ENCODE results near the gene COL4A1.

The COL4A1 gene

DNA sequence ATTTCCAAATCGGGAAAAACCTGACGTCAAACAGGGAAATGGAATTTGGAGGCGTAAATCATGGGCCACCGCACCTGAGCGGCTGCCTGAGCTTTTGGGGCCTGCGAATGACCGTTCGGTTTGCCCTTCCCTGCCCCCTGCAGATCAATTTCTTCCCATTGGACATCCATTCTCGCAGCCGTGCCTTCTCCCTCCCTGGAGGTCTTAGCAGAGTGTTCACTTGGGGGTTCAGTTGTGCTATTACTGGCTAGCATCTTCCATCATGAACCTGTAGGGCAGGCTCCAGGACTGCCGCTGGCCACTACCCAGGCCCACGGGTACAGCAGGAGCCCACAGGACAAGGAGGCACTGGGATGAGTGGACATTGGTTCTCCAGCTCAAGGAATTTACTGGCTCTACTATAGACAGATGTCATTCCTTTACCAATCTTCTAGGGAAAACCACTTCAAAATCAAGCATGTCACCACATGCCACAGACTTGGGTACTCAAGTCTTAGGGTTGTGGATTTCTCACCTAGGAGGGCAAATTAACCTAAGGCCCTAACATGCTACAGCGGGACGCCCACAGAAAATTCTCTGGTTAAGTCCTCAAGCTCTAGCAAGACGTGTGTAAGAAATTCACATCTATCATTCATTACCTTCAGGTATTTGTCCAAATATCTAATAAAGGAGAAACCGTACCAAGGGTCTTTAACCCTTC lies 75.5 kb downstream of the COL4A1 start:
- DNase-seq: no peak

DNA sequence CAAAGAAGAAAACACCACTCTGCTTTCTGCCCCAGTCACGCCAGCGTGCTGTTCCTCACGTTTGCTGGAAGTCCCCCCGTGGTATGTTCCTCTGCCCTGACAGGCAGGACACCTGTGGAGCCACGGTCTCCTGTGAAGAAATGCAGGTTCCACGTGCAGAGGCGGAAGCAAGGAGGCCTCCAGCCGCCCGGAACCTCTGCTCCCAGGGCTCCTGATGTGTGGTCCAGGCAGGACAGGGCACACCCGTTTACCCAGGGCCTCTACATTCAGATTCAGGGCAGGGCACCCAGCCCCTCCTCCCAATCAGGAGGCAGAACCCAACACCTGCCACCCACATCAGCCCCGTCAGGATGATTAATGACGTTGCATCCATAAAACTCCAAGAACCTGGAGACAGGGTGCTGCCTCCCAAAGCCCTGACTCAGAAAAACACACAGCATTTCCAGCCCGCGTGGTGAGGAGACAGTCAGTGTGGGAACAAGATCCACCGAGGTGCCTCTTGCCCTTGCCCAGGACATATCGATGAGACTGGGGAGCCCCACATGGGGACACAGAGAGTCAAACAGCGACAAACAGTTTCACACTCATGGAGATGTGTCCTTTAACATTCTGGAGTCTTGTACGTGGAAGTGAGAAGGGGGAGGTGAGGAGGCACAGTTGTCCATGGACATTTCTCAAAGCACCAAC lies 76.2 kb downstream of the COL4A1 start:
- DNase-seq: no peak

DNA sequence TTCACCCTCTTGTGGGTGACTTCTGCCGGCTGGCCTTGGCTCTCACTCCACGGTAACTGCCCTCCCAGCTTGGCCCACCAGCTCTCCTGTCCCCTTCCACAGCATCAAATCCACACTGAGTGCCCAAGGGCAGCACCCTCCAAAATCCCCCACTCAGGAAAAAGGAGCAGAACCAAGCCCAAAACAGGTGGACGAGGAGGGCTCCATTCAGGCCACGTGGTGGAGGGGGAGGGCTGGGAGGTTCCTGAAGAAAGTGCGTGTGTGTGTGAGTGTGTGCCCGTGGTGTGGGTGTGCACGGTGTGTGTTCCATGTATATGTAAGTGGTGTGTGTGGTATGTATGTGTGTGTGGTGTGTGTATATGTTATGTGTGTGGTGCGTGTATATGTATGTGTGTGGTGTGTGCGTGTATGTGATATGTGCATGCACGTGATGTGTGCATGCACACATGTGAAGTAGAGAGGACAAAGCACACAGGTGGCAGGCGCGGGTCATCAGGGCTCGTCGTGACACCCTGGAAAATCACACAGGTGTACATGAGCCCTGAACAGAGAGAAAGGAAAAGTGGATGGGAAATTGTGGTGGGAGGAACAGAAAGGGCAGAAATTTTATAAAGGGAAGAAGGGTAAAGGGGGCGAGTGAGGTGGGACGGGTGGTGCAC lies 76.9 kb downstream of the COL4A1 start:
- DNase-seq: no peak

DNA sequence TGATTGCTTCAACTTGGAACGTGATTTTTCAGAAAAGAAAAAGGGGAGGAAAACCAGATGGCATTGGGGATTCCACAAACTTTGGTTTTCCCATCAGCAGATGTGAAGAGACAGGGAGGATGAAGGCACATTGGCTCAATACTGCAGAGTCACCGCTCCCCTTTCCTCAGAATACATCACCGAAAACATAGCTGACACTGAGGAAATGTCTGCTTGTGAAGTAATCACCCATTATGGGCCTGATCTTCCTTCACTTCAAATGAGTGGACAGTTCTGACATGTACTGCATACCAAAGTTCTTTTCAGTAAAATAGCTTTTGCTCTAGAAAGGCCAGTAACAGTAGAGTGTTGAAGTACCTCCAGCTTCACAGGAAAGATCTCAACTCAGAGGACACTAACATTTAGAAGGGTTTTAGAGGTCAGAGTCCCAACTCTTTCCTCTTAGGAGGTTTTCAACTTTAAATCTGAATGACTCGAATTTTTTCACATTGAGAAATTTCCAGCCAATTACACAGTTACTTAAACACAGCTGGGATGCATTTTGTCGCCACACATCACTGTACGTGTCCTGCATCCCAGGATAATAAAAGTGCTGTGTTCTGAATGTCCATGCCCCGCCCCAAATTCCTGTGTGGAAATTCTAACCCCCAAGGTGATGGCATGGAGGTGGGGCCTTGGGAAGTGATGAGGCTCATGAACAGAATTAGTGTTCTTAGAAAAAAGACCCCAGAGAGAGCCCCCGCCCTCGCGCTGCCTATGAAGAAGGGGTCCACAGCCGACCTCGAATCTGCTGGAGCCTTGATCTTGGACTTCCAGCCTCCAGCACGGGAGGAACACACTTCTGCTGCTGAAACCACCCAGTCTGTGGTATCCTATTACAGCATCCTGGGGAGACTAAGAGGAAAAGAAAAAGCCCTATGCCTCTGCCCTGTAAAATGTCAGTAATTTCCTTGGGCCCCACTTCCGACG lies 77.7 kb downstream of the COL4A1 start:
- no peak for DNase-seq

DNA sequence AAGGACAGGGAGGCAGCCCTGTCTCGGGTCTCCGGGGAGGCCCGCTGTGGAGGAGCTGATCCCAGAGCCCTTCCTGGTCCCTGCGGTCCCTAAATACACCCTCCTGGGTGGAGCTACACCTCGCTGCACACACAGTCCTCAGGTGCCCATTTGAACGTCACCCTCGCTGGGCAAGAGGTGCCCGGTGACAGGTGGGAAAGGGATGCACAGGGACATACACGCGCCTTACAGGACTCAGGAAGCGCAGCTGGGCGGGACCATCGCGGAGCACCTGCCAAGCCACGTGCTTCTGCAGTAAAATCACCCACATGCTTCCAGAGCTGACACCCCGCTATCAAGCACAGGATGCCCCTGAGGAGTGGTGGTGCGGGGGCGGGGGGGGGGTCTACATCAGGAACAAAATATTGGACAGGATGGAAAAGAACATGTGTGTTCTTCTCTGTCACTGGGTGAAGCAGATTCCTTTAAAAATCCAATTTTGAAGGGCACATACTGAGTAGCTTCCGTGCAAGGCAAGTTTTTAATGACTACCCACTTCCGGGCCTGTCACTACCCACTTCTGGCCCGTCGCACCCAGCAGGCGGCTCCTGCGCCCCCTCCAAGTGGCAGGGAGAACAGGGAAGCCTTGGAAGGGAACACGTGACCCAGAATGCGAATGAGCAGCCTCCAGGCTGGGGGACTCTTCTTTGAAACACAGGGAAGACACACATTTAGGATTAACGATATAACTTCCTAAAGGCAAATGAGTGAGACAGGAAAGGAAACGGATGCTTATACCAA lies 78.9 kb downstream of the COL4A1 start:
- DNase-seq: no peak

DNA sequence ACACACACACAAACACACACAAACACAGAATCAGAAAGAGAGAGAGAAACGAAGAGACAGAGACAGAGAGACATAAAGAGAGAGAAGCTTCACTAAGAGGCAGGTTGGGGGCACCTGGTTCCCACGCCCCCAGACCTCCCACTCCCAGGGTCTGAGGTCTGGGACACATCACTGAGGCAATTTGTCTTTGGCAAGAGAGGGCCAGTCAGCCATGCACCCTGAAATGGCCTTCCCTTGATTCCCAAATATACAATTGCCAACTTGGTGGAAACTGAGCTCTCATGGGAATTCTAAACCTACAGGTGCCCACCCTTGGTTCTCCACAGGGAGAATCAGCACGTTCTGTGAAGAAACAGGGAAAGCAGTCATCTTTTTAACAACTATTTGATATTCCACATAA lies 79.5 kb downstream of the COL4A1 start:
- DNase-seq: no peak

DNA sequence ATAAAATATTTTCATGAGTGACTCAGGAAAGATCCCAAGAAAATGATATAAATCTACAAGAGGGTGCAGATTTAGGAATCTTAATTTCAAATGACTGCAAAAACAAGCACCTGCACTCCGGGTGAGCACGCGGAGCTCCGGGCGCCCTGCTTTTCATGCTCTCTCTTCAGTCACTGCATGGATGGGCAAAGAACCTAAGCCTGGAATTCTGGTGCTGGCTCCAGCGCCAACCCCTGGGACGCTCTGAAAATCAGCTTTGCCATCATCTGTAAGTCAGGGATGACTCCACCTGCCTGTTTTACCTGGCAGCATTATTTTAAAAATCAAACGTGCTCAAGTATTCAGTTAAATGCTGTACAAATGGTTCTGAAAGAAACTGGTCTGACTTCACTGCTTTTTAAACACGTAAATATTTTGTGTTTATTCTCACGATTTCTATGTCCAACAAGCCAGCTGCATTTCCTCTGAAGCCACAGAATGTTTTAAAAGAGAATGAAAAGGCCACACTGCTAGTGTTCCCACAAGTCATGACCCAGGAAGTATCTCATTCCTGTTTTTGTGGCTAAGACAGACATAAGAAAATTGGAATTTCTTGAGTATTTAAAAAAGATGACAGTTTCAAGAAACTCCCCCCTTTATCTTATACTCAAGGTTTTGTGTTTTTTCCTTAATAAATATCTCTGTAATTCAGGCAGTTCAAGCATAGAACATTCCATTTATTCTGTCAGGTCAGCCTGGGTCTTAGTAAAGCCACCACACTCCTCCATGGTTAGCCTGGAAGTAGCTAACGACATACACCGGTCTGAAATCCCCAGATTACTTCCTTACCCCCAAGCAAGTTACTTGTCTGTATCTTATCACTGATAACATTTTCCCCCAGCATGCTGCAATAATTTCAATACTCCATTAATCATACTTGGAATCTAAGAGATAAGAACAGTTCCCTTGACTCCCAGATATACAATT lies 81.1 kb downstream of the COL4A1 start:
- DNase-seq: no peak

DNA sequence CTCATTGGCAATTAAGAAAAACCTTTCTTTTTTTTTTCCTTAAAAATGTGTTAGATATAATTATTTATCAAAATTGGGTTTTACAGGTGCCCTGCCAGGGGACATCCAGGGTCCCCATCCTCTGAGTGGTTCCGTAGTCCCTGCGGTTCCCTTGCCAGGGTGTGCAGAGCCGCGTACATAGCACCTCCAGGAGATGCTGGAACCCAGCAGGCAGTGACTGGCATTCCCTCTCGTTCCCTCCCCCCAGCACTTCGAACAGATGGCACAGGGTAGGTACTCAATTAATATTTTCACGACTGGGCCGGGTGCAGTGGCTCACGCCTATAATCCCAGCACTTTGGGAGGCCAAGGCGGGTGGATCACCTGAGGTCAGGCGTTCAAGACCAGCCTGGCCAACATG lies 82.0 kb downstream of the COL4A1 start:
- no peak for DNase-seq

DNA sequence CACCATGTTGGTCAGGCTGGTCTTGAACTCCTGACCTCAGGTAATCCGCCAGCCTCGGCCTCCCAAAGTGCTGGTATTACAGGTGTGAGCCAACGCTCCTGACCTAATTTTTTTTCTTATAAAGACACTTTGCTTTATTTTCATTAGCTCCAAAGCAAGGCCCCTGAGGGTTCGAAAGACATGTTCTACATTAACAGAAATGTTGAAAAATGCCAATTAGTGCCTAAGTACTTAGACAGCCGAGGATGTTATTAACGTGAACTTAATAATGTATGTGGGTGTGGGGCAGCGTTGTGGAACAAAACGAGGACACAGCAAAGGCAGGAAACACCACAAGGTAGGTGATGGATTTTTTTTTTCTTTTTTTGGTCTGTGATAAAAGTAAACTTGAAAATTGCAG lies 82.4 kb downstream of the COL4A1 start:
- no peak for DNase-seq

DNA sequence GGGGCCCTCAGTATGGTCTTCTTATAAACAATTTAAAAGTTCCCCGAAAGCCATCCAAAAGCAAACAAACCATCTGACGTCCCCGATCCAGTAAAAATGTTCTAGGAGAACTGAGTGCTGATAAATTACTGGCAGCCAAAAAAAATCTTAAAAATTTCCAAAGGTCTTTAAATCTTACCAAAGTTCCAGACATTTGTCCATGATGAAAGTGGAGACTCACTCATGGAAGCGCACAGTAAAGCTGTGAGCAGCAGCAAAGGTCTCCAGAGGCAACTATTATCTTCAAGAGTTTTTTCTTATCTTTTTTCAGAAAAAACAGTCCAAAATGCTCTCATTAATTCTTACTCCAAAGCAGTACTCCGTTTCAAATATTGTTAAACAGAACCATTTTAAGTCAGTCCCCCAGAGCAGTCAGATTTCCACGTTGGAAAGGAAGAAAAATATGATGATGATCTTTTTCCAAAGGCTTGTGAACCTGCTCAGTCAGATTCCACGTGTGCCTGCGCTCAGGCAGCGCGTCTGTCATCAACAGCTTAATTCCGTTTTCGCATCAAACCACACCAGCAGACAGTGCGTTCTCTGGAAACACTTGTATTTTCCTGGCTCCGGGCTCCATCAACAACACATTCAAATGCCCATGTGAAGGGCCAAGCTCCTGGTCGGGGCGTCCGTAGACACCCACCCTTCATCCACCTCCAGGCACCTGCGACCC lies 85.4 kb downstream of the COL4A1 start:
- no peak for DNase-seq

DNA sequence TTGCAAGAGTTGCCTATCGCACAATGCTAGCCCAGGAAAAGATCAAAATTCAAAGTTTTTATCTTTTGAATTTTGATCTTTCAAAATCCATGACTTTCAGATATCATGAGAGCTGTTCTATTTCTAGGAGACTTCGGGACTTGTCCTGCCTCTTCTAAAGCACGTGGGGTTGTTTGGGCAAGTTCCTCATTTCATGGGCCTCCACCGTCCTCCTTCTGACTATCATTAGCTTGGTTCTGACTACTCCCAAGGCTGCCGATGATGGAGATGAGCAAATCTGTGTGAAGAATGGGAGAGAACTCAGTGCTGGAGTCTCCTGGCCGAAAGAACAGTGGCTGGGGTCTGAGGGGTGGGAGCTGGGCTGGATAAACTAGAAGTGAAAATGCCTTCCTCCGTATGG lies 86.5 kb downstream of the COL4A1 start:
- DNase-seq: no peak

DNA sequence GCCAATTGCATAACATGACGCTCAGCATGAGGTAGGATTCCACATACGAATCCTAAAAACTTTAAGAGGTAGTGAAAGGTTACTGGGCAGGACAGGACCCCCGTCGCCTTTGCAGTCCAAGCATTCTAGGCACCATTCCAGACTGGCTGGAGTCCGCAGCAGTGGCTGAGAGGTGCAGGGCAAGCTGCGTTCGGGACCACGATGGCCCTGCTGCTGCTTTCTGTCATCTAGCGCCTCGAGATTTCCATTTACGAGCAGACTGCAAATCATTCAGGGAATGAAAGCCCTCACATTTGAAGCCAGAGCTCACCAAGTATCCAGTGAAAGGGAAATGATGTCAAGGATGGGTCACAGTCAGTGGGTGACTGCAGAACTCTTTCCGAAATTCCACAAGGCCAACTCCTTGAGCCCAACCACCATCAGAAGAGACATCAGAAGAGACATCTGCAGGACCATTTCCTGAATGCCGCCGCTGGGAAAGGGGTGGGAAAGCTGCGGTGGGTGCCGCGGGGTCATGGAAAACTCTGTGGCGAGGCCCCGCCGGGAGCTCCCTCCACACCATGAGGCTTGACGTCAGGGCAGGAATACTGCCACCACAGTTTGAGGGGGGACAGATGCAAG lies 88.3 kb downstream of the COL4A1 start:
- no peak for DNase-seq

DNA sequence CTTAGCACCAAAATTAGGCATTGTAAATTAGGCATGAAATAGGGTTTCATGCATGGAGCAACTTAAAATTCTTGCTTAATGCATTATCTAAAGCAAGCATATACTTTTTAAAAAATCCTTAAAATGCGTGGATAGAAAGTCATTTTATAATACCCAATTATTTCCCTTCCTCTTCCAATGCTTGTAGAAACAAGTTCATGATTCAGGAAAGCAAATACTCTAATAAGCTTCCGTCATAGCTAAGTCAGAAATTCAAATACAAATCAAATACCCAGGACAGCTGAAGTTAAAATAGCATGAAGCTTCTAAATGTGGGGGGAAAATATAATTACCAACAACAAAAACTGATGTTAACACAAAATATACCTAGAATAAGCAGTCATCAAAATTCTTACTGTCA lies 89.1 kb downstream of the COL4A1 start:
- DNase-seq: no peak

DNA sequence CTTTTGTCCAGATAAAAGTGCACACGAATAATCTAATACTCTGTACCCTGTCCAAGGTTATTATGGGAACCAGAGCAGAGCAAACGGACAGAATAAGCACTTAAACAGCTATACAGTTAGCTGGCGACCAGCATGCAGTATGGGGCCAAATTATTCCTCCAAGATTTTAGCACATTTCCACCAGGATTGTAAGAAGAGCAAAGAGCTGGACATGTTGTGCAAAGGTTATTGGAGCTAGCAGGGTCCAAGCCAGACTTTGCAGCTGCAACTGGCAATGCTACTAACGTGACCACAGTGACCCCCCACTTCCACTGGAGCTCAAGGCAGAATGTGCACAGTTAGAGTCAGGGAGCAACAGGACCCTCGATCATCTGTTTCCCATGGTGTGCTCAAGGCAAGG lies 89.9 kb downstream of the COL4A1 start:
- no peak for DNase-seq

DNA sequence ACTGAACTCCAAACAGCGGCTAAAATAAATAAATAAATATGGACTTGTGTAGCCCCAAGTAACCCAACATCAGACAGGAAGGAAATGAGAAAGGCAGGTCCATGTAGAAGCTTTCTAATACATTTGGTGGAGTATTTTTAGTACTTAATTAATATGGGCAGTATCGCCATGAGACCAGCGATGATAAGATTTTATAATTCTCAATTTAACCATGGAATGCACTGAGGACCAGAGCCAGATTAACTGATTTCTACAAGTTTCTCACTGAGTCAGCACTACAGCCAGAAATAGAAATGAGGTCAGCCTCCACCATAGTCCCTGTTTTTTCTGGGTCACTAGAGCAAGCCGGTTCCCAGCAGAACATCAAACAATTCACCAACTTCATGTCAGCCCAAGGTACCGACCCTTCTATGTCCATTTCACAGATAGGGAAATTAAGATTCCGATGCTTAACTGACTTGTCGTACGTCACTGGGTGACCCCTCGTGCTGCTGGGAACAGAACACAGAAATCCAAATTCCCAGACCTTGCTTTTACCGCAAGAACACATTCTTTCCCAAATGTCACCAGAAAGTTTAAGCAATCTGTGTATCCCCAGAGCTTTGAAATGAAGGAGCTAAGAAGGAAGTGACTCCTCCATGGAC lies 90.4 kb downstream of the COL4A1 start:
- DNase-seq: no peak

DNA sequence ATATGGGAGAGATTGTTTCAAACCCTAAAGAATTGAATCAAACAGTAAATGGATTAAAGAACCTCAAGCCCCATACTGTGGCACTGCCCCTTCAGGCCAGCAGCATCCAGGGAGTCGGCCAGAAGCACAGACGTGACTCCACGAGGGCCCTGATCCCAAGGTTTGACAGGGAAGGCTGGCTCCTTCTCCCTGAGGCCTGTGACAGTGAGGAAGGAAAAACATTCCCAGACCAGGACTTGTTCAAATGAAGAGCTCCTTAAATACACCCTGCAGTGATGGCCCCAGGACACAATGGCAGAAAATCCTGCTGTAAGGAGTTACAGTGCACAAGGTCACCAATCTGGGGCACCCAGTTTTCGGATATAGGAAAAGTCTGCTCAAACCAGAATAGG lies 91.0 kb downstream of the COL4A1 start:
- DNase-seq: no peak

DNA sequence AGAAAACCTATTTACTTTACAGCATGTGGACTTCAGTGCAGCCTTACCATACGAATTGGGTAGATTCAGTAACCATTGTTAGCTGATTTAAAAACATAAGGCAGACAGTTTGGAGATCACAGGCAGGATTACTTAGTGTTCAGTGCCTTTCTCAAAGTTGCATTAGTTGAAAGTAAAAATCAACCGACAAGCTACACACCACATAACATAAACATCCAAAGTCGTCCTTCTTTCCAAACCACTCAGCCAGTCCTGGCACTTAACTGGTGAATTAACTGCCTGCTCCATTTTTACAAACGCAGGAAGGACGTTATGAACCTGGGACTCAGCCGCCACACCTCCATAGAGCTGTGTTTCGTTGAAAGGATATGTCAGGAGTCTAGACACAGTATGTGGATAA lies 91.4 kb downstream of the COL4A1 start:
- no peak for DNase-seq

DNA sequence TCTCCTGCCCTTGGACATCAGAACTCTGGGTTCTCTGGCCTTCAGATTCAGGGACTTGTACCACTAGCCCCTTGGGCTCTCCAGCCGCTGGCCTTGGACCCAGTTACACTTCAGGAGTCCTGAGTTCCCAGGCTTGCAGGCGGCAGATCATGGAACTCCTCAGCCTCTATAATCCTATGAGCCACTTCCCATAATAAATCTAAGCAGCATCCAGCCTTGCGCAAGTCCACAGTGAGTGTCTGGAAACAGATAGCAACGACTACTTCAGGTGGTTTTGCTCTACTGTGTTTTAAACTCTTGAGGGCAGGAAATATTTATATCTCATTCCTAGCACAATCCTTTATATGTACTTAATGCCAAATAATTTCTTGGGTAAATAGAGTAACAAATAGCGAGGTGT lies 92.3 kb downstream of the COL4A1 start:
- DNase-seq: no peak

DNA sequence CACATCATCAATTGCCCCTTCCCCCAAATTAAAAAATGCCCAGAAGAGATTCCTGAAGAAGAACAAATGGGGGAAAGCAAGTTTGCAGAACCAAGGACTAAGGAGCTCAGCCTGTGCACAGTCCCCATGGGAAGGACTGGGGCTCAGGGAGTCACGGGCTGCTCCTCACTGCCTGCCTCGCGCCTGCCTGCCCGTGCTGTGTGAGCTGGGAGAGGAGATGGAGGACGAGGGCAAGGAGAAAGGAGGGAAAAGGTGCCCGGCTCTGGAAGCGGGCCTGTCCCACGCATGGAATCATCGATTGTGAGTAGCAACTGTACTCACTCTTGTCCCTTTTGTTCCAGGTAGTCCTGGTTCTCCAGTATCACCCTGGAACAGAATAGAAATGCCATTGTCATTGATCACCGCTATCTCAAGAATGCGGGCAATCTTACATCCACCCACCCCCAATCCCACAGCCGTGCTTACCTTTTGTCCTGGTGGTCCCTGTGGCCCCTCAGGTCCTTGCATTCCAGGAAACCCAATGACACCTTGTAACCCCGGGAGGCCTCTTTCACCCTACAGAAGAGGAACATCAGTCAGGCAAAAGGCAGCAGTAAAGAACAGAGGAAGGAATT lies 93.4 kb downstream of the COL4A1 start:
- DNase-seq: no peak

All from activated effector memory CD4-positive, alpha-beta T cell treated with anti-CD3 and anti-CD28 coated beads, Interleukin-2, amount 50 U/mL, for 16 hours (primary cell).